Neural progenitor cell (in vitro differentiated cells): ENCODE results near the gene CKLF. TPM values are rescaled to one million over a fixed set of nuclear protein-coding genes. Genes with fewer than 3 reads are reported as not detected.

Source experiments
- DNase-seq: peaks from one replicate; pipeline ENCODE4 v3.0.0-alpha.2; 2016; ENCODE audit warnings: low spot score
- H2AFZ ChIP-seq: fragments of 200-600 bp; sonication (generic); replicated peaks from 2 replicates; pipeline ENCODE4 v1.6.1; 2016; ENCODE audit warnings: antibody characterized with exemption
- H3F3A ChIP-seq: fragments of 200-600 bp; sonication (generic); 2 replicates; pipeline ENCODE4 v1.6.1; 2016; ENCODE audit warnings: antibody characterized with exemption, low read depth
- H3K27ac ChIP-seq: fragments of 200-600 bp; sonication (generic); 2 replicates; pipeline ENCODE4 v1.5.1; 2016; ENCODE audit warnings: mild to moderate bottlenecking
- H3K27me3 ChIP-seq: fragments of 200-600 bp; sonication (generic); 2 replicates; pipeline ENCODE4 v1.6.1; 2016; ENCODE audit warnings: mild to moderate bottlenecking, moderate library complexity
- H3K36me3 ChIP-seq: fragments of 200-600 bp; sonication (generic); 2 replicates; pipeline ENCODE4 v1.5.1; 2016
- H3K4me1 ChIP-seq: fragments of 200-600 bp; sonication (generic); 2 replicates; pipeline ENCODE4 v1.6.1; 2016; ENCODE audit warnings: mixed run types
- H3K4me2 ChIP-seq: fragments of 200-600 bp; sonication (generic); 2 replicates; pipeline ENCODE4 v1.6.1; 2016
- H3K4me3 ChIP-seq: fragments of 200-600 bp; sonication (generic); 2 replicates; pipeline ENCODE4 v1.5.1; 2016
- H3K79me2 ChIP-seq: fragments of 200-600 bp; sonication (generic); 2 replicates; pipeline ENCODE4 v1.6.1; 2016; ENCODE audit warnings: low read depth
- H3K9ac ChIP-seq: fragments of 200-600 bp; sonication (generic); 2 replicates; pipeline ENCODE4 v1.6.1; 2016
- H3K9me3 ChIP-seq: fragments of 200-600 bp; sonication (generic); 2 replicates; pipeline ENCODE4 v1.5.1; 2016; ENCODE audit warnings: low read depth
- H4K20me1 ChIP-seq: fragments of 200-600 bp; sonication (generic); 2 replicates; pipeline ENCODE4 v1.6.1; 2016; ENCODE audit warnings: low read depth
- H3K27ac Mint-ChIP-seq: 3 replicates; pipeline ENCODE4 v1.8.0; 2021; ENCODE audit warnings: mixed read lengths
- H3K27me3 Mint-ChIP-seq: 2 replicates; pipeline ENCODE4 v1.8.0; 2022; ENCODE audit warnings: low read depth, mild to moderate bottlenecking, inconsistent platforms, moderate library complexity, mixed read lengths; ENCODE audit not compliant: insufficient read depth
- H3K36me3 Mint-ChIP-seq: 3 replicates; pipeline ENCODE4 v1.8.0; 2021; ENCODE audit warnings: mixed read lengths
- H3K4me1 Mint-ChIP-seq: 3 replicates; pipeline ENCODE4 v1.8.0; 2021; ENCODE audit warnings: mixed read lengths
- H3K4me3 Mint-ChIP-seq: 3 replicates; pipeline ENCODE4 v1.8.0; 2021; ENCODE audit warnings: mild to moderate bottlenecking, moderate library complexity, mixed read lengths
- H3K9me3 Mint-ChIP-seq: 3 replicates; pipeline ENCODE4 v1.8.0; 2020; ENCODE audit warnings: mixed read lengths
- CTCF ChIP-seq: fragments of 200-600 bp; sonication (generic); IDR thresholded peaks from 2 replicates; pipeline ENCODE4 v1.5.1; 2017; ENCODE audit warnings: antibody characterized with exemption, mild to moderate bottlenecking
- EZH2 ChIP-seq: fragments of 200-600 bp; sonication (generic); IDR thresholded peaks from 2 replicates; pipeline ENCODE4 v1.6.1; 2017; ENCODE audit warnings: antibody characterized with exemption, mild to moderate bottlenecking, moderate library complexity
- EZH2phosphoT487 ChIP-seq: fragments of 200-600 bp; sonication (generic); IDR thresholded peaks from 2 replicates; pipeline ENCODE4 v1.6.1; 2017; ENCODE audit warnings: antibody characterized with exemption
- total RNA-seq: library from RNA; depleted of rRNA; stranded (reverse); fragments of >200 nt; gene quantifications from 2 replicates; pipeline ENCODE4 v1.2.3, GENCODE V29; 2015; ENCODE audit warnings: low replicate concordance

The CKLF gene
- total RNA-seq, 1 donor from 2014 or later: 38.6 TPM

GRCh38 chr16:66521252-66521713 lies 31.1 kb upstream of the CKLF start:
- DNase-seq: no peak
- no peaks in the 10 kb centered on the region for H4K20me1 ChIP-seq
- H3K36me3 Mint-ChIP-seq: peaks cover 11% of the 10 kb centered on the region
- H3K36me3 ChIP-seq: no peaks in the 10 kb centered on the region
- no peak overlapping the region for H3K4me3 ChIP-seq
- H3K9ac ChIP-seq: no peak overlapping the region
- no peak overlapping the region for H3K4me2 ChIP-seq
- no peak overlapping the region for H2AFZ ChIP-seq
- H3K4me1 ChIP-seq: peaks cover 12% of the 10 kb centered on the region
- no peak overlapping the region for H3K4me3 Mint-ChIP-seq
- peaks cover under 1% of the 10 kb centered on the region for H3K9me3 Mint-ChIP-seq
- no peak overlapping the region for H3K27ac ChIP-seq
- H3K27me3 ChIP-seq: no peaks in the 10 kb centered on the region
- H3K9me3 ChIP-seq: no peaks in the 10 kb centered on the region
- no peak for TF ChIP-seq CTCF
- no peak for TF ChIP-seq EZH2phosphoT487
- TF ChIP-seq EZH2: no peak
- no peaks in the 10 kb centered on the region for H3K79me2 ChIP-seq
- H3K4me1 Mint-ChIP-seq: peaks cover 24% of the 10 kb centered on the region
- peaks cover 4% of the 10 kb centered on the region for H3K27me3 Mint-ChIP-seq
- H3F3A ChIP-seq: no peaks in the 10 kb centered on the region
- H3K27ac Mint-ChIP-seq: peak overlapping the region; percentile 69

GRCh38 chr16:66521951-66522771 lies 30.2 kb upstream of the CKLF start:
- H3K4me1 Mint-ChIP-seq: peaks cover 16% of the 10 kb centered on the region
- H3K79me2 ChIP-seq: no peaks in the 10 kb centered on the region
- H3K27ac Mint-ChIP-seq: no peak overlapping the region
- TF ChIP-seq EZH2phosphoT487: no peak
- TF ChIP-seq EZH2: no peak
- TF ChIP-seq CTCF: no peak
- peaks cover 10% of the 10 kb centered on the region for H3K36me3 Mint-ChIP-seq
- no peak overlapping the region for H3K4me2 ChIP-seq
- peaks cover 3% of the 10 kb centered on the region for H3K27me3 Mint-ChIP-seq
- peaks cover 7% of the 10 kb centered on the region for H3K4me1 ChIP-seq
- H3K4me3 ChIP-seq: no peak overlapping the region
- H4K20me1 ChIP-seq: no peaks in the 10 kb centered on the region
- no peaks in the 10 kb centered on the region for H3K9me3 Mint-ChIP-seq
- H3K27me3 ChIP-seq: no peaks in the 10 kb centered on the region
- H3F3A ChIP-seq: no peaks in the 10 kb centered on the region
- no peak overlapping the region for H3K27ac ChIP-seq
- no peaks in the 10 kb centered on the region for H3K9me3 ChIP-seq
- H3K4me3 Mint-ChIP-seq: no peak overlapping the region
- no peaks in the 10 kb centered on the region for H3K36me3 ChIP-seq
- DNase-seq: no peak
- no peak overlapping the region for H3K9ac ChIP-seq
- H2AFZ ChIP-seq: no peak overlapping the region

- no peaks in the 10 kb centered on the region for H4K20me1 ChIP-seq
- H2AFZ ChIP-seq: no peak overlapping the region
- no peaks in the 10 kb centered on the region for H3K9me3 ChIP-seq
- Mint-ChIP-seq H3K27me3 (peaks cover 3% of the 10 kb centered on the region), H3K36me3 (peaks cover 7% of the 10 kb centered on the region), H3K27ac (no peak overlapping the region), H3K4me1 (peaks cover 8% of the 10 kb centered on the region), H3K9me3 (no peaks in the 10 kb centered on the region), H3K4me3 (no peak overlapping the region)
- TF ChIP-seq EZH2phosphoT487 (no peak), CTCF (no peak)
- no peaks in the 10 kb centered on the region for H3K79me2 ChIP-seq
- H3K9ac ChIP-seq: no peak overlapping the region
- H3K4me2 ChIP-seq: no peak overlapping the region
- no peak for DNase-seq
- H3K36me3 ChIP-seq: no peaks in the 10 kb centered on the region
- no peaks in the 10 kb centered on the region for H3K27me3 ChIP-seq
- H3K4me3 ChIP-seq: no peak overlapping the region
- no peak overlapping the region for H3K27ac ChIP-seq
- H3F3A ChIP-seq: no peaks in the 10 kb centered on the region
- H3K4me1 ChIP-seq: no peaks in the 10 kb centered on the region
Observed at GRCh38 chr16:66522816-66523590, 29.4 kb upstream of the CKLF start.
